ENCODE measurements around the gene CAPN14.

DNA sequence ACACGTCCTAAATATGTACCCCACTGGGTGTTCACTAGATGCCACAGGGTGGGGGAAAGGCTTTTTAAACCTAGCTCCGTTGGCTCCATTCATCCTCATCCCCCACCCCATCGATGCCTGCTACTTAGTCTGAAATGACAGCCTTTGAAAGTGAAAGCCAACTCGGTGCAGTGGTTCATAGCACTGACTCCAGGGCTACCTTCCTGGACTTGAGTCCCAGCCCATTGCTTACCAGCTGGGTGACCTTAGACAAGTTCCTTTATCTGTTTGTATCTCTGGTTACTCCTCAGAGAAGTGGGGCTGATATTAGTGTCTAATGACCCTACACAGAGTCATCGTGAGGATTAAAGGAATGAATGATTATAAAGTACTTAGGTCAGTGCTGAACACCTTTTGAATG lies 41.0 kb upstream of the CAPN14 start:
- TF ChIP-seq, protein P1, sequence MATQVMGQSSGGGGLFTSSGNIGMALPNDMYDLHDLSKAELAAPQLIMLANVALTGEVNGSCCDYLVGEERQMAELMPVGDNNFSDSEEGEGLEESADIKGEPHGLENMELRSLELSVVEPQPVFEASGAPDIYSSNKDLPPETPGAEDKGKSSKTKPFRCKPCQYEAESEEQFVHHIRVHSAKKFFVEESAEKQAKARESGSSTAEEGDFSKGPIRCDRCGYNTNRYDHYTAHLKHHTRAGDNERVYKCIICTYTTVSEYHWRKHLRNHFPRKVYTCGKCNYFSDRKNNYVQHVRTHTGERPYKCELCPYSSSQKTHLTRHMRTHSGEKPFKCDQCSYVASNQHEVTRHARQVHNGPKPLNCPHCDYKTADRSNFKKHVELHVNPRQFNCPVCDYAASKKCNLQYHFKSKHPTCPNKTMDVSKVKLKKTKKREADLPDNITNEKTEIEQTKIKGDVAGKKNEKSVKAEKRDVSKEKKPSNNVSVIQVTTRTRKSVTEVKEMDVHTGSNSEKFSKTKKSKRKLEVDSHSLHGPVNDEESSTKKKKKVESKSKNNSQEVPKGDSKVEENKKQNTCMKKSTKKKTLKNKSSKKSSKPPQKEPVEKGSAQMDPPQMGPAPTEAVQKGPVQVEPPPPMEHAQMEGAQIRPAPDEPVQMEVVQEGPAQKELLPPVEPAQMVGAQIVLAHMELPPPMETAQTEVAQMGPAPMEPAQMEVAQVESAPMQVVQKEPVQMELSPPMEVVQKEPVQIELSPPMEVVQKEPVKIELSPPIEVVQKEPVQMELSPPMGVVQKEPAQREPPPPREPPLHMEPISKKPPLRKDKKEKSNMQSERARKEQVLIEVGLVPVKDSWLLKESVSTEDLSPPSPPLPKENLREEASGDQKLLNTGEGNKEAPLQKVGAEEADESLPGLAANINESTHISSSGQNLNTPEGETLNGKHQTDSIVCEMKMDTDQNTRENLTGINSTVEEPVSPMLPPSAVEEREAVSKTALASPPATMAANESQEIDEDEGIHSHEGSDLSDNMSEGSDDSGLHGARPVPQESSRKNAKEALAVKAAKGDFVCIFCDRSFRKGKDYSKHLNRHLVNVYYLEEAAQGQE (IDR thresholded peaks at IDR 0.05; ENCODE audit: low read depth, low read length), result no peak
- TF ChIP-seq, protein P2, sequence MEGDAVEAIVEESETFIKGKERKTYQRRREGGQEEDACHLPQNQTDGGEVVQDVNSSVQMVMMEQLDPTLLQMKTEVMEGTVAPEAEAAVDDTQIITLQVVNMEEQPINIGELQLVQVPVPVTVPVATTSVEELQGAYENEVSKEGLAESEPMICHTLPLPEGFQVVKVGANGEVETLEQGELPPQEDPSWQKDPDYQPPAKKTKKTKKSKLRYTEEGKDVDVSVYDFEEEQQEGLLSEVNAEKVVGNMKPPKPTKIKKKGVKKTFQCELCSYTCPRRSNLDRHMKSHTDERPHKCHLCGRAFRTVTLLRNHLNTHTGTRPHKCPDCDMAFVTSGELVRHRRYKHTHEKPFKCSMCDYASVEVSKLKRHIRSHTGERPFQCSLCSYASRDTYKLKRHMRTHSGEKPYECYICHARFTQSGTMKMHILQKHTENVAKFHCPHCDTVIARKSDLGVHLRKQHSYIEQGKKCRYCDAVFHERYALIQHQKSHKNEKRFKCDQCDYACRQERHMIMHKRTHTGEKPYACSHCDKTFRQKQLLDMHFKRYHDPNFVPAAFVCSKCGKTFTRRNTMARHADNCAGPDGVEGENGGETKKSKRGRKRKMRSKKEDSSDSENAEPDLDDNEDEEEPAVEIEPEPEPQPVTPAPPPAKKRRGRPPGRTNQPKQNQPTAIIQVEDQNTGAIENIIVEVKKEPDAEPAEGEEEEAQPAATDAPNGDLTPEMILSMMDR (IDR thresholded peaks at IDR 0.05), result no peak
- TF ChIP-seq YY1 (IDR thresholded peaks at IDR 0.05; ENCODE audit: low read depth), result no peak
- TF ChIP-seq NFIC (IDR thresholded peaks at IDR 0.05; ENCODE audit: borderline replicate concordance), result no peak
- TF ChIP-seq PBX3 (IDR thresholded peaks at IDR 0.05), result no peak
- TF ChIP-seq, protein P3, sequence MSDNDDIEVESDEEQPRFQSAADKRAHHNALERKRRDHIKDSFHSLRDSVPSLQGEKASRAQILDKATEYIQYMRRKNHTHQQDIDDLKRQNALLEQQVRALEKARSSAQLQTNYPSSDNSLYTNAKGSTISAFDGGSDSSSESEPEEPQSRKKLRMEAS (IDR thresholded peaks at IDR 0.05; ENCODE audit: low read depth), result no peak
- TF ChIP-seq FOXM1 (IDR thresholded peaks at IDR 0.05; ENCODE audit: low read depth), result no peak
- no peak for TF ChIP-seq RFX5 (IDR thresholded peaks at IDR 0.05; ENCODE audit: low read length)
- TF ChIP-seq TCF12 (IDR thresholded peaks at IDR 0.05), result no peak
- no peak for TF ChIP-seq GABPA (IDR thresholded peaks at IDR 0.05; ENCODE audit: low read depth)
- TF ChIP-seq POLR2AphosphoS5 (IDR thresholded peaks at IDR 0.05; ENCODE audit: low read depth, low read length), result no peak
- no peak for TF ChIP-seq MEF2A (IDR thresholded peaks at IDR 0.05; ENCODE audit: borderline replicate concordance, low read depth)
- TF ChIP-seq MXI1 (IDR thresholded peaks at IDR 0.05; ENCODE audit: low read depth, low read length), result no peak
- TF ChIP-seq, protein P4, sequence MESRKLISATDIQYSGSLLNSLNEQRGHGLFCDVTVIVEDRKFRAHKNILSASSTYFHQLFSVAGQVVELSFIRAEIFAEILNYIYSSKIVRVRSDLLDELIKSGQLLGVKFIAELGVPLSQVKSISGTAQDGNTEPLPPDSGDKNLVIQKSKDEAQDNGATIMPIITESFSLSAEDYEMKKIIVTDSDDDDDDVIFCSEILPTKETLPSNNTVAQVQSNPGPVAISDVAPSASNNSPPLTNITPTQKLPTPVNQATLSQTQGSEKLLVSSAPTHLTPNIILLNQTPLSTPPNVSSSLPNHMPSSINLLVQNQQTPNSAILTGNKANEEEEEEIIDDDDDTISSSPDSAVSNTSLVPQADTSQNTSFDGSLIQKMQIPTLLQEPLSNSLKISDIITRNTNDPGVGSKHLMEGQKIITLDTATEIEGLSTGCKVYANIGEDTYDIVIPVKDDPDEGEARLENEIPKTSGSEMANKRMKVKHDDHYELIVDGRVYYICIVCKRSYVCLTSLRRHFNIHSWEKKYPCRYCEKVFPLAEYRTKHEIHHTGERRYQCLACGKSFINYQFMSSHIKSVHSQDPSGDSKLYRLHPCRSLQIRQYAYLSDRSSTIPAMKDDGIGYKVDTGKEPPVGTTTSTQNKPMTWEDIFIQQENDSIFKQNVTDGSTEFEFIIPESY (IDR thresholded peaks at IDR 0.05; ENCODE audit: borderline replicate concordance, low read depth), result no peak
